ENCODE data around the gene DPYSL4.
A peak's percentile ranks its signal among the peaks of the same experiment; 100 is the strongest.

Gene DPYSL4

GRCh38 chr10:132226586-132227405 is 40.0 kb downstream of the DPYSL4 start:
- no peak for DNase-seq (ENCODE audit: low read depth in 2 of 2)

GRCh38 chr10:132227851-132228390 is 41.2 kb downstream of the DPYSL4 start:
- no peak for DNase-seq (ENCODE audit: low read depth in 2 of 2)

GRCh38 chr10:132228616-132229015 is 41.9 kb downstream of the DPYSL4 start:
- no peak for DNase-seq (ENCODE audit: low read depth in 2 of 2)

GRCh38 chr10:132229096-132229495 is 42.3 kb downstream of the DPYSL4 start:
- no peak for DNase-seq (ENCODE audit: low read depth in 2 of 2)

GRCh38 chr10:132229834-132230556 is 43.2 kb downstream of the DPYSL4 start:
- DNase-seq (ENCODE audit: low read depth in 2 of 2): peak in 1 of 2 donors; percentile 26

- DNase-seq (ENCODE audit: low read depth in 2 of 2): no peak
These were observed 43.9 kb downstream of the DPYSL4 start for GRCh38 chr10:132230557-132231210.

GRCh38 chr10:132231656-132232022 is 44.9 kb downstream of the DPYSL4 start:
- no peak for DNase-seq (ENCODE audit: low read depth in 2 of 2)

- DNase-seq (ENCODE audit: low read depth in 2 of 2): peak in 1 of 2 donors; percentile 11
These were observed 45.5 kb downstream of the DPYSL4 start for GRCh38 chr10:132232023-132232951.

- DNase-seq (ENCODE audit: low read depth in 2 of 2): no peak
These were observed 46.2 kb downstream of the DPYSL4 start for GRCh38 chr10:132232981-132233380.

- no peak for DNase-seq (ENCODE audit: low read depth in 2 of 2)
These were observed 46.8 kb downstream of the DPYSL4 start for GRCh38 chr10:132233501-132234085.

GRCh38 chr10:132234860-132235259 is 48.1 kb downstream of the DPYSL4 start:
- no peak for DNase-seq (ENCODE audit: low read depth in 2 of 2)

GRCh38 chr10:132236161-132236560 is 49.4 kb downstream of the DPYSL4 start:
- DNase-seq (ENCODE audit: low read depth in 2 of 2): no peak

GRCh38 chr10:132236881-132237280 is 50.1 kb downstream of the DPYSL4 start:
- DNase-seq (ENCODE audit: low read depth in 2 of 2): no peak

- no peak for DNase-seq (ENCODE audit: low read depth in 2 of 2)
These were observed 50.6 kb downstream of the DPYSL4 start for GRCh38 chr10:132237396-132237795.

GRCh38 chr10:132237871-132238270 is 51.1 kb downstream of the DPYSL4 start:
- DNase-seq (ENCODE audit: low read depth in 2 of 2): no peak

- no peak for DNase-seq (ENCODE audit: low read depth in 2 of 2)
These were observed 51.8 kb downstream of the DPYSL4 start for GRCh38 chr10:132238371-132239125.

- no peak for DNase-seq (ENCODE audit: low read depth in 2 of 2)
These were observed 52.6 kb downstream of the DPYSL4 start for GRCh38 chr10:132239126-132240031.

GRCh38 chr10:132240156-132240555 is 53.4 kb downstream of the DPYSL4 start:
- DNase-seq (ENCODE audit: low read depth in 2 of 2): no peak

- DNase-seq (ENCODE audit: low read depth in 2 of 2): no peak
These were observed 53.8 kb downstream of the DPYSL4 start for GRCh38 chr10:132240581-132240980.
